GM19240 (cell line): ENCODE data around the gene TRMT44.
A peak's percentile ranks its signal among the peaks of the same experiment; 100 is the strongest.
"Not testable (repeated sequence)": the region's sequence is repeated elsewhere in the genome, so short reads cannot be mapped to it uniquely, and the experiment has no call there.

Experiments
- DNase-seq: peaks from one replicate; pipeline ENCODE4 v3.0.0; 2011; ENCODE audit warnings: low spot score; ENCODE audit not compliant: insufficient read length

TRMT44 gene

DNA sequence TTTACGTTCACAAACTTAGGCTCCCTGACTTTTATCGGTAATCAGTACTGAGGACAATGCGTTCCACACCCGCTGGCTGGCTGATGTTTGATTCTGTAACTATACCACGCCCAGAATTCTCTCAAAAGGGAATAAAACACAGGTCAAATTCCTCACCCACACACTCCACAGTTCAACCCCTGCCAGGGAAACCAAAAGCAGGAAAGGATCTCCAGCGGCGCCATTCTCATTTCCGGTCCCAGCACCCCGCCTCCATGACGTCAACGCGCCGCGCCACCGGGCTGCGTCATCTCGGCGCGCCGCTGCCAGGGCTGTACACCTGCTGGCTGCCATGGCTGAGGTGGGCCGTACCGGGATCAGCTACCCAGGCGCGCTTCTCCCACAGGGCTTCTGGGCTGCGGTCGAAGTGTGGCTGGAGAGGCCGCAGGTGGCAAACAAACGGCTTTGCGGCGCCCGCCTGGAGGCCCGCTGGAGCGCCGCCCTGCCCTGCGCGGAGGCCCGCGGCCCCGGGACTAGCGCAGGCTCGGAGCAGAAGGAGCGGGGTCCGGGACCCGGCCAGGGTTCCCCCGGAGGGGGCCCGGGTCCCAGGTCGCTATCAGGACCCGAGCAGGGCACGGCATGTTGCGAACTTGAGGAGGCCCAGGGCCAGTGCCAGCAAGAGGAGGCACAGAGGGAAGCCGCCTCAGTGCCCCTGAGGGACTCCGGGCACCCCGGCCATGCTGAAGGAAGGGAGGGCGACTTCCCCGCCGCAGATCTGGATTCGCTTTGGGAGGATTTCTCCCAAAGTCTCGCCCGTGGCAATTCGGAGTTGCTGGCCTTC, at the start of gene TRMT44, which contains the start of gene ACOX3:
Gene TRMT44, plus strand, starts transcription at position 286 of the 820 bp plus-strand sequence. Its CDS starts 46 bp downstream, at position 332.
Gene ACOX3, minus strand, starts transcription at position 232 of the 820 bp plus-strand sequence. CDS start 24,202 bp downstream, outside the sequence.
- DNase-seq, result peak; percentile 60

DNA sequence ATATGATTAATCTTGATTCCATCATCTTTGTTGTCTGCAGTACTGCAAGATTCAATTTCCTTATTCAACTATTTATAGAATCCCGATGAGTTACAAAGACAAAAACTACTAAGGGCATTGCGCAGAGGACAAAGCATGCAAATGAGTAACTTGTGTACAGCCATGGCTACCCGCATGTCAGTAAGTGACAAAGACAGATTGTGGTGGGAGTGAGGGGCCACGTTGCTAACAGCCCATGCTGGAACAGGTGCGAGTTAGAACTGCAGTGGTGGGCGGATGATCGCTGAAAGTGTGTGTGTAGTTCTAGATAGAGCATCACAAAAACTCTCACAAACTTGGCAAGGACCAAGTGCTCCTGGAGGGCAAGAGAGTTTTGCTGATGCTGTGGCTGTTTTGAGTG, 49.5 kb upstream of the TRMT44 start:
- DNase-seq, result no peak

DNA sequence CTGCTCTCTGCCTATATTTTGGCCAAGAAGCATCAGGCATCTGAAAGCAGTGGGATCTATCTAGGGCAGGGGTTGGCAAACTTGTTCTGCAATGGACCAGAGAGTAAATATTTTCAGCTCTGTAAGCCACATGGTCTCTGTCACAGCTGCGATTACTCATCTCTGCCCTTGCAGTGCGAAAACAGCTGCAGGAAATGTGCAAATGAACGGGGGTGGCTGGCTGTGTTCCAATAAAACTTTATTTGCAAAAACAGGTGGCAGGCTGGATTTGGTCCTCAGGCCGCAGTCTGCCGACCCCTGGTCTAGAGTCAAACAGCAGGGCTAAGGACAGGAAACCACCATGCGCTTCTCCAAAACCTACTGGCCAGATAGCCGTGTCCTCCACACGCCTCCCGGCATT, 48.6 kb upstream of the TRMT44 start:
- DNase-seq, result peak; percentile 55

DNA sequence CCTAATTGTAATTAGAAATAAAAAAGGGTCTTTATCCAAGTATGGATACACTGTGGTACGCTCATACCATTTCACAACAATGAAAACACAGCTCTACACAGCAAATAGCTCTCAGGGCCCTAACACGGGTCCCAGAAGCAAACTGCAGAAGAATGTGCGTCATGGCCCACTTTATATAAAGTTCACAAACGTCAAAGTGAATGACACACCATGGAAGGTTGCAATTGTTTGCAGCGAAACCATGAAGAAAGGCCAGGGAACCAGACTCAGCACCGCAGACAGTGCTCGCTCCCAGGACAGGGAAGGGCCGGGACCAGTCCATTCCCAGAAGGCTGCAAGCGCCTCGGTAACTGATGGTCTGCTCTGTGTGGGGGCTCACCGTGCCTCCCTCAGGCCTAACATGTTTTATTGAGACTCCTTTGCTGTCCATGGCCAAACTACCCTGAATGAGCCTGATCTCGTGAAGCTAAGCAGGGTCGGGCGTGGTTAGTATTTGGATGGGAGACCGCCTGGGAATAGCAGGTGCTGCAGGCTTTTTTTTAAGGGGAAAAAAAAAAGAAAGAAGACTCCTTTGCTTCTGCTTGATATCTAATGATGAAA, 47.9 kb upstream of the TRMT44 start:
- DNase-seq, result no peak

DNA sequence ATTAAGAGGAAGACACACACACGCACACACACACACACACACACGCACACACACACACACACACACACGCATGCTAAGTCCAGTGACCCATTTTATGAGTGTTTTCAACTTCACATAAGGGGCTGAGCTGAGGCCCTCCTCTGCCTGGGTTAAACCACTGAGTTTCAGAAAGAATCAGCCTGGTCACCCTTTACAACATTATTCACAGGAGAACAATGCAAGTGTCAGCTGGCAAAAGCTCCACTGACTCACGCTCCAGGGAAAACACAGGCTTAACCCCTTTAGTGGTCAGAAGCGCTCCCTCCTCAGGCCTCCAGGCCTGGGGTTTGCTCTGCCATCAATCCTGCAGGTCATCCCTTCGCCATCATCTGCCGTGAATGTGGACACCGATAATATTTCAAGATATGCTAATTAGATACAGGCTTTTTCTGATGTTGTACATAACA, 47.0 kb upstream of the TRMT44 start:
- no peak for DNase-seq

GRCh38 chr4:8394061-8394519, 46.5 kb upstream of the TRMT44 start:
- DNase-seq, result no peak

DNA sequence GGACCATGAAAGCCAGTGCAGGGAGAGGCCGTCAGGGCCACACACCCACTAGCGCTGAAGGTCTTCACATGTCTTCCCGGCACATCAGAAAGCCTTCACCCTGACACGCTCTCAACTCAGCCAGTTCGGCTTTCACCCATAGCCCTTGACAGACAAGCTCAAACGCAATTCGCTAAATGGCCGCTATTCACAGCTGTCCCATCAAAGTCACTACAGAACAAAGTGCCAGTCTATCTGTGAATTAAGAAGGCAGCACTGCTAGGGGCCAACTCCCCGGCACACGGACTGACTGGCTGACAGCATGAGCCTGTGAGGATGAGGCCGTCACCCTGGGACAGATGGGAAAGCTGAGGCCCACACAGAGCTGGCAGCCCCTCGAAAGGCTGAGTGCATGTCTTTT, 45.8 kb upstream of the TRMT44 start:
- no peak for DNase-seq

DNA sequence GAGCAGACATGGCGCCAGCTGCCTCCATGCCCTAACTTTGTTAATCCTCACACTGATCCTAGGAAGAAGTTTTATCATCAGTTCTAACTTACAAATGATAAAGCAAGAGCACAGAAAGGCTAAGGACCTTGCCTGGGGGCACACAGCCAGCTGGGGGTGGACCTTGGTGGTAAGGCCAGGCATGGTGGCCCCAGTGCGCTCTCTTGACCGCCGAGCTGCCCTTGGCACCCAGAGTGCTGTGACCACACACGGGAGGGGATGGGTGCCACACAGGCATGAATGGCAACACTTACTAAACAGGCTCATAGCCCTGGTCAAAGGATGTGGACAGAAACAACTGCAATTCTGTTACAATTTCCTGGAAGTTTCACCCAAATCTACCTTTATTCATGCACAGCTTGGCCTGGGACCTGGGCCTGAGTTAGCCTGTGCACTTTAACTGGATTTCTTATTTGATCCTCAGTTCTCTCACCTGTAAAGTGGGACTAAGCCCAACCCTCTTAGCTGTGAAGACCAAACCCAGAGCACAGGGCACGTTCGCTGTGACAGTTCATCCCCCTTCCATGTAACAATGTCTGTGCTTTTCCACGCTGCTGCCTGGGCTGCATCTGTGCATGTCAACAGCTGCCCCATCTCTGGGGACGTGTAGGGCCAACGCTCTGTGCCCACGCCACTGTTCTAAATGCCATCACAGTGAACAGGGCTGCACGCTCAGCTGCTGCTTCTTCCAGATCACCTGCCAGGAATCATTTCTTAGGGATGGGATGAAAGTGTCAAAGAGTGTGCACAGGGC, 44.9 kb upstream of the TRMT44 start:
- DNase-seq, result no peak

- DNase-seq, result no peak
Observed at GRCh38 chr4:8396762-8397406, 43.7 kb upstream of the TRMT44 start.

DNA sequence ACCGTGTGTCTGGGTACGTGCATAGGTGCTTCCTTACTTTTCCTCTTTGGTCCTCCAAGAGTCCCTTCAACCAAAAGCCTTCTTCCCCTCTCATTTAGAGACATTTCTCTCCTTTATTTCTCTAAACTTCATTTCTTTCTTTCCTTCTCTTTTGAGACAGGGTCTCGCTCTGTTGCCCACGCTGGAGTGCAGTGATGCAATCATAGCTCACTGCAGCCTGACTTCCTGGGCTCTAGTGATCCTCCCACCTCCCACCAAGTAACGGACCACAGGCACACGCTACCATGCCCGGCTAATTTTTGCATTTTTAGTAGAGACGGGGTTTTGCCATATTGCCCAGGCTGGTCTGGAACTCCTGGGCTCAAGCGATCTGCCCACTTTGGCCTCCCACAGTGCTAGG, 42.2 kb upstream of the TRMT44 start:
- no peak for DNase-seq

DNA sequence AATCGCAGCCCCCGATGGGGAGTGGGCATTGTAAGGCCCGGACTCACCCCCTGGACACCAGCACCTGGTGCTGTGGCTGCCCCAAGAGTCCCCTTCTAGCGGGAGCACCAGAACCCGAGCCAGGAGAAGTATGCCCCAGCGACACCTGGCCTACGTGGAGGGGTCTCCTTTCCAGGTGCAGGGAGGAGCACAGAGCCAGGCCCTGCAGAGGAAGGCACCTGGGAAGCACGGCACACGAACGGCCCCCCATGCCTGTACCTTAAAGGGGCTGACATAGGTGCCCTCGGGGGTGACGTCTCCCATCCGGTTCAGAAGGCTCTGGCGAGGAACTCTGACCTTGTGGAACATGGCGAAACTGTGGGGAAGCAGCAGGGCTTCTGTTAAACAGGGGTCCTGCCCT, 41.3 kb upstream of the TRMT44 start:
- no peak for DNase-seq

DNA sequence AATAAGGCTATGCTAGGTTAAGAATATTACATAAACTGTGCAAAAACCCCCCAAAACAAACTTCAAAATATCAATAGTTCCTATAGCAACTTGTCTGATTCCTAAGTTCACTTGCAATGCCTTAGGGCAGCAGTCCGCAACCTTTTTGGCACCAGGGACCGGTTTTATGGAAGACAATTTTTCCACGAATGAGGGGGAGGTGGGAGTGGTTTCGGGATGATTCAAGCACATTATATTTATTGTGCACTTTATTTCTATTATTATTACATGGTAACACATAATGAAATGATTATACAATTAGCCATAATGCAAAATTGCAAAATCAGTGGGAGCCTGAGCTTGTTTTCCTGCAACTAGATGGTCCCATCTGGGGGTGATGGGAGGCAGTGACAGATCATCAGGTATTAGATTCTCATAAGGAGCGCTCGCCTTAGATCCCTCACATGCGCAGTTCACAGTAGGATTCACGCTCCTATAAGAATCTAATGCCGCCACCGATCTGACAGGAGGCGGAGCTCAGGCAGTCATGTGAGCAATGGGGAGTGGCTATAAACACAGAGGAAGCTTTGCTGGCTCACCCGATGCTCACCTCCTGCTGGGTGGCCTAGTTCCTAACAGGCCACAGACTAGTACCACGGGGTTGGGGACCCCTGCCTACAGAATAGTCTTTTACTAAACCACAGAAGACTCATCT, 39.8 kb upstream of the TRMT44 start:
- no peak for DNase-seq

- DNase-seq, result no peak
Observed at GRCh38 chr4:8401665-8402064, 38.9 kb upstream of the TRMT44 start.

- no peak for DNase-seq
Observed at GRCh38 chr4:8402181-8402597, 38.4 kb upstream of the TRMT44 start.

- DNase-seq, result no peak
Observed at GRCh38 chr4:8402640-8403039, 37.9 kb upstream of the TRMT44 start.

DNA sequence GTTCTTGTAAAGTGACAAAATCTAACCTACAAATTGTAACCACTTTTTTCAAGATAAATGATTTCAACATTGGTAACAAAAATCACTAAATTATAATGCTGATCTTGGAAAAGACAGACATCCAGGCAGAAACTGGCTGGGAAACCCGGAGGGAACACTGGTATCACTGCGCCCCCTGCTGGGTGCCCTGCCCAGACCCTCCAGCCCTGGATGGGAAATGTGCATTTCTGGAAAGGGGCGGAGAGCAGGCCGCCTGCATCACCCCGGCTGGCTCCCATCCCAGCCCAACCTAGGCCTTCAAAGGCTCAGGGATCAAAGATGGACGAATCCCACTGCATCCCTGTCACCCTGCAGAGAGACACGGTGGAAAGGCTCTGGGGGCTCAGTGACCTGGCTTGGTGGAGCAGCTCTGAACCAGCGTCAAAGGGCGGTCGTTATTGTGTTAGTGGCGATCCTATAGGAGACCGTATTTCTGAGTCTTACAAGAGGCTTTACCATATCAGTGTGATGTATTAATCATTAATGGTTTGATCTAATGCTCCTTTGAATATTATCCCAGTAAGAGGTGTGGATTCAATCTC, 37.3 kb upstream of the TRMT44 start:
- peak; percentile 65 for DNase-seq

DNA sequence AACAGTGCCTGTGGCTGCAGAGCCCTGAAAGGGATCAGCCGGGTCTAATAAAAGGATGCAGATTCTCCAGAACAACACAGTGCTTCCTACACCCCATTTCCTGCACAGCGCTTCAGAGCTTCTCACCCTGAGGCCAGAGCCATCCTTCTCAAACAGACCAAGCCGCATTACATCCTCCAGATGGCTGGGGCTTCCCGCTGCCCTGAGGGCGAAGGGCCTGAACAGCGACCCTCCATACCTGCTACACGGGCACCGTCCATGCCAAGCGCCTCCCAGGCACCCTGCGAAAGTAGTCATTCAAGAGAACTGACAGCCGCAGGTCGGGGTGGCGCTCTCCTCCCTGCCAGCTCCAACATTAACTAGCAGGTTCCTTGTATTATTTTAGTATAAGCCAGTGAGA, 36.6 kb upstream of the TRMT44 start:
- DNase-seq, result no peak

GRCh38 chr4:8404791-8405515, 35.6 kb upstream of the TRMT44 start:
- no peak for DNase-seq

DNA sequence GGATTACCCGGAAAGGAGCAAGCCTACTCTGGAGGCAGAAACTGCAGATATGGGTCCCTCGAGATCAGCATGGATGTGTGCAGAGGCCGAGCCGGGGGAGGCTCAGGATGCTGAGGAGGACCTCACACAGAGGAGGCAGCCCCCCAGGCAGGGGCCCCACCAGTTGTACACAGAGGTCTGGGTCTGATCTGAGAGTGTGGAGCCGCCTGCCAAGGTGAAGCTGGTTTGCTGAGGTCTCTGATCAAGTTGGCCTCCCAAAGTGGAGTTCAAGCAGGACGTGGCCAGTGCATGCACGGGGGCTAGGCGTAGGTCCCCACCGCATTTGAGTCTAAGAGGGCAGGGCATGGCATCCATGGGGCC, 35.1 kb upstream of the TRMT44 start:
- no peak for DNase-seq

GRCh38 chr4:8406887-8407286, 33.7 kb upstream of the TRMT44 start:
- not testable (repeated sequence) for DNase-seq
